Measurements from ENCODE around the gene CRYAA.
"Not testable (repeated sequence)": the region's sequence is repeated elsewhere in the genome, so short reads cannot be mapped to it uniquely, and the experiment has no call there.

- TF ChIP-seq CTCF (IDR thresholded peaks at IDR 0.05); EP300 (IDR thresholded peaks at IDR 0.05; ENCODE audit: low read depth); POLR2AphosphoS5 (IDR thresholded peaks at IDR 0.05): not testable (repeated sequence)
These were observed 9.5 kb downstream of the CRYAA start for GRCh38 chr21:43178175-43178826.
